Measurements from ENCODE around the gene WNT3. TPM values are rescaled to one million over a fixed set of nuclear protein-coding genes. Genes with fewer than 3 reads are reported as not detected.

Gene WNT3
- total RNA-seq, 1 donor from 2014 or later: 1.3 TPM

DNA sequence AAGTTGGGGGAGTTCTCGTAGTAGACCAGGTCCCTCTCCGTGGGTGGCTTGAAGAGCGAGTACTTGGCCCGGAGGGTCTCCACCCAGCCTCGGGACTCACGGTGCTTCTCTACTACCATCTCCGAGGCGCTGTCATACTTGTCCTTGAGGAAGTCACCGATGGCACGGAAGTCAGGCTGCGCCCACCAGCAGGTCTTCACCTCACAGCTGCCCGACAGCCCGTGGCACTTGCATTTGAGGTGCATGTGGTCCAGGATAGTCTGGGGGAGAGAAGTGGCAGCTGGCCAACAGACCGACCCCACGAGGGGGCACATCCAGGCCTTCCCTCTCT lies 50.0 kb downstream of the WNT3 start:
- TF ChIP-seq, protein P1, sequence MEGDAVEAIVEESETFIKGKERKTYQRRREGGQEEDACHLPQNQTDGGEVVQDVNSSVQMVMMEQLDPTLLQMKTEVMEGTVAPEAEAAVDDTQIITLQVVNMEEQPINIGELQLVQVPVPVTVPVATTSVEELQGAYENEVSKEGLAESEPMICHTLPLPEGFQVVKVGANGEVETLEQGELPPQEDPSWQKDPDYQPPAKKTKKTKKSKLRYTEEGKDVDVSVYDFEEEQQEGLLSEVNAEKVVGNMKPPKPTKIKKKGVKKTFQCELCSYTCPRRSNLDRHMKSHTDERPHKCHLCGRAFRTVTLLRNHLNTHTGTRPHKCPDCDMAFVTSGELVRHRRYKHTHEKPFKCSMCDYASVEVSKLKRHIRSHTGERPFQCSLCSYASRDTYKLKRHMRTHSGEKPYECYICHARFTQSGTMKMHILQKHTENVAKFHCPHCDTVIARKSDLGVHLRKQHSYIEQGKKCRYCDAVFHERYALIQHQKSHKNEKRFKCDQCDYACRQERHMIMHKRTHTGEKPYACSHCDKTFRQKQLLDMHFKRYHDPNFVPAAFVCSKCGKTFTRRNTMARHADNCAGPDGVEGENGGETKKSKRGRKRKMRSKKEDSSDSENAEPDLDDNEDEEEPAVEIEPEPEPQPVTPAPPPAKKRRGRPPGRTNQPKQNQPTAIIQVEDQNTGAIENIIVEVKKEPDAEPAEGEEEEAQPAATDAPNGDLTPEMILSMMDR (IDR thresholded peaks at IDR 0.05): no peak
- H3K9me3 Mint-ChIP-seq: no peaks in the 10 kb centered on the region
- ChIA-PET CTCF (no interaction called here), POLR2A (no interaction called here)
- H3K4me3 Mint-ChIP-seq: no peak overlapping the region
- DNase-seq: no peak
- peaks cover 2% of the 10 kb centered on the region for H3K36me3 Mint-ChIP-seq (ENCODE audit: low read depth)
- no peaks in the 10 kb centered on the region for H3K27me3 Mint-ChIP-seq
- H3K4me1 Mint-ChIP-seq: peaks cover 28% of the 10 kb centered on the region
- intact Hi-C loops (cut with micrococcal nuclease): no loop called here
- H3K27ac Mint-ChIP-seq: no peak overlapping the region
- ATAC-seq (ENCODE audit: low read depth): no peak

DNA sequence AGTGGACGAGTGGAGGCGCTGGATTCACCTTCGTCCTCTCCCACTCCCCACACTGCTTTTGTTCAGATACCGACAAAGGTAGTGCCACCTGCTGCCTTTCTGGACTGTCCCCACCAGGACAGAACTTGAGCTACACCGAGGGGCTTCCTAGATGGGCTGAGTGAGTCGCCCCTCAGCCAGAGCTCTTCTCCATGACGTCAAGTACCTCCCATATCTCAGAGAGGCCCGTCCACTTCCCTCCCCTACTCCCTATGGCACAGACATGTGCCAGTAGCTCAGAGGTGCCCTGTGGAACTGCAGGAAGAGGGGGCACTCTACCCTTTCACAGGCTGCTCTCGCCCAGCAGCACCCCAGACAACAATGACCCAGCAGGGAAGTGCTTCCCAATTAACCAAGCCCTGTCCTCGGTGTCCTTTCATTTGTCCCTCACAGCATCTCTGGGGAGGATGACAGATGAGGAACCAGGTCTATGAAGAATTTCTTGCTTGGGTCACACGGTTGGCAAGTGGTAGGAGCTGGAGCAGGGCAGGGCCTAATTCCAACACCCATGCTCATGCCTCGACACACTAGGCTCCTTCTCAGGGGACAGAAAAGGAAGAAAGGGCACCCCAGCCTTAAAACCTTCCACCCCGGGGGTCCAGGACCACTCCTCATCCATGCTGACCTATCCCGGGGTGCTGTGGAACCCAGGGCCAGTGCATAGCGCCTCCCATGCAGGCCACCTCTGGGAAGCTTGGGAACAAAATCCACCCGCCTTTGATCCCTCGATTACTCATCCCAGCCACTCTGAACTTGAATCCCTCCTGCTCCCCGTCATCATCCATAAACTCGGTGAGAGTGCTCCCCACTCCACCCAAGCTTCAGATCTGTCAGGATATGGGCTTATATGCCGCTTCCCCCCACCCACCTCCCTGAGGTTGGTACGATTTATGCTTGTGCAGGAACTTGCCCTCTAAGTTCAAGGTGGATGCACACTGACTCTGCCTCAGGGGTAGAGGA lies 51.7 kb downstream of the WNT3 start:
- TF ChIP-seq, protein P1 (IDR thresholded peaks at IDR 0.05): no peak
- peaks cover 15% of the 10 kb centered on the region for H3K4me1 Mint-ChIP-seq
- H3K27me3 Mint-ChIP-seq: no peaks in the 10 kb centered on the region
- intact Hi-C loops (cut with micrococcal nuclease): no loop called here
- ChIA-PET CTCF (no interaction called here), POLR2A (no interaction called here)
- H3K4me3 Mint-ChIP-seq: no peak overlapping the region
- no peak overlapping the region for H3K27ac Mint-ChIP-seq
- H3K9me3 Mint-ChIP-seq: no peaks in the 10 kb centered on the region
- DNase-seq: no peak
- no peak for ATAC-seq (ENCODE audit: low read depth)
- peaks cover 2% of the 10 kb centered on the region for H3K36me3 Mint-ChIP-seq (ENCODE audit: low read depth)

DNA sequence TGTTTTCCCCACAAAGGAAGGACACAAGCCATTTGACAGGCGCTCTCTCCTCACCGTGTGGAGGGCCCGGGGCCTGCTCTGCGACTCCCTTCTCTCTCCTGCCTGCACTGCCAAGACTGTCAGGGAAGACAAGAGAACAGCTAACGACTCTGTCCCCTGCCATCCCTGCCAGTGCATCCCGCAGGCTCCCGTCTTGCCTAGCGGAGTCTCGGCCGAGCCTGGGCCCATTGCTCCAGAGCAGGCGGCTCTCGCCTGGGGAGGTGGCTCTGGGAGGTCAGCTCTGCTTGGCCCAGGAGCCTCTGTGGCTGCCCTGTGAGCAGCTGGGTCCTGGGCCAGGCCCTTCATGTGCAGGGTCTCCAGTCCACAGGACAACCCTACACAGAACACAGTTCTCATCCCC lies 53.0 kb downstream of the WNT3 start:
- no peak for DNase-seq
- intact Hi-C loops (cut with micrococcal nuclease): no loop called here
- H3K9me3 Mint-ChIP-seq: no peaks in the 10 kb centered on the region
- no peak for ATAC-seq (ENCODE audit: low read depth)
- peaks cover 2% of the 10 kb centered on the region for H3K36me3 Mint-ChIP-seq (ENCODE audit: low read depth)
- CTCF ChIA-PET: no interaction called here
- H3K27me3 Mint-ChIP-seq: no peaks in the 10 kb centered on the region
- H3K4me3 Mint-ChIP-seq: no peak overlapping the region
- H3K4me1 Mint-ChIP-seq: peaks cover 11% of the 10 kb centered on the region
- POLR2A ChIA-PET: no interaction called here
- TF ChIP-seq, protein P1 (IDR thresholded peaks at IDR 0.05): no peak
- no peak overlapping the region for H3K27ac Mint-ChIP-seq

DNA sequence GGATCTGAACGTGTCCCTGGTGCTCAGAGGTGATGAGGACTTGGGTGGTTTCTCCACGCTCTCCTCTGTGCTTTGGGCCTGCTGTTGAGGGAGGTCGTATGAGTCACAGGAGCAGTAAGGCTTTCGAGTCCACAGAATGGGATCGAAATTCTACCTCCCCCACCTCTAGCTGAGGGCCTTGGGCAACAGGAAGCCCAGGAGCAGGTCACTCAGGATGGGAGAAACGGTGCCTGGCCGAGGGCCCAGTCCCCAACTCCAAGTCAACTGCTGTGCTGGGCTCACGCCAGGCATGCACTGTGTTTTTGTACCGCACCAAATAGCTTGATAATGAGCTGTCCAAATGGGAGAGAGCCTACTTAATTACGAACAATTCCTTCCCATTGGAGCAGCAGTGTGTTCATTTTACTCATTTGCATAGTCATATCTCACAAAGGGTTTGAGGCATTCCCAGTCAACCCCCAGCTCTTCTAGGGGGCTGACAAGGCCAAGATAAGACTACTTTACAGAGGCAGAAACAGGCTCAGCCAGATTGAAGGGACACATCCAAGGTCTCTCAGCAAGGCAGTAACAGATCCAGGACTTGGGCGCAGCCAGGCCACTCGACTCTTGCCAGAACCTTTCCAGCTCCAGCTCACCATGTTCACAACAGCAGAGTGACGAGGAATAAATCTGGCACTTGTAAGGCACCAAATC lies 53.6 kb downstream of the WNT3 start:
- ChIA-PET CTCF (no interaction called here), POLR2A (no interaction called here)
- intact Hi-C loops (cut with micrococcal nuclease): no loop called here
- DNase-seq: no peak
- Mint-ChIP-seq H3K4me3 (no peak overlapping the region), H3K36me3 (ENCODE audit: low read depth) (peaks cover 2% of the 10 kb centered on the region), H3K4me1 (peaks cover 5% of the 10 kb centered on the region), H3K27me3 (no peaks in the 10 kb centered on the region), H3K27ac (no peak overlapping the region), H3K9me3 (no peaks in the 10 kb centered on the region)
- ATAC-seq (ENCODE audit: low read depth): no peak
- TF ChIP-seq, protein P1 (IDR thresholded peaks at IDR 0.05): no peak

DNA sequence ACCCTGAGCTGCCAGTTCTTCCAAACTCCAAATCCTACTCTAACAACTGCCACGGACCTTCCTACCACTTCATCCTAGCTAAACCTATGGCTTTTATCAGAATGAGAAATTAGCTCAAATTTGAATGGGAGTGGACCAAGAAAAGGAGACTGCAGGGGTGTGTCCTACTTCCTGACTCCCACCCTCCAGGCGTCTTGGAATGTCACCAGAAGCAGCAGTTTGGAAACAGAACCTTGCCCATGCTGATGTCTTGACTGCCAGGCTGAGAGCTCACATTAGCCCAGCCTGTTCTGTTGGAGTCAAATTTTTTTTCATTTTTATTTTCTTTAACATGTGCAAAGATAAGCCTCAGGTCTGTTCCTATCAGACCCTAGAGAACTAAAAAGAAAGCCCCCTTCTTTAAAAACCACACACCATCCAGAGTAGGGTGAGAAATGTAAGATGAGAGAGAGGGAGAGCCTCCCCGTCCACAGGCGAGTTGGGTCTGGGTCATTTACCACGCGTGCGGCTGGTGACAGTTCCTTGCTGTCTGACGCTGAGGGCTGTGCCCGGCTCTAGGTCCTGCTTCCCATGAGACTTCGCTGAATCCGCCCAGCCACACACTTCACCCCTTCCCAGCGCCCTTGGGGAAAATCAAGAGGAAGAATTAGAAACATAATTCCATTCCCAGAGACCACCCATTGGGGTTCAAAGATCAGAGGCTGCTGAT lies 54.3 kb downstream of the WNT3 start:
- no peaks in the 10 kb centered on the region for H3K4me1 Mint-ChIP-seq
- H3K27ac Mint-ChIP-seq: no peak overlapping the region
- TF ChIP-seq, protein P1 (IDR thresholded peaks at IDR 0.05): no peak
- ChIA-PET CTCF (no interaction called here), POLR2A (interaction anchor here (0.5 to 0.6 kb wide), 2 partner anchors 25 to 561 kb away, joined by 7 read pairs; no protein-coding TSS in a partner anchor)
- DNase-seq (no peak), ATAC-seq (ENCODE audit: low read depth) (no peak)
- H3K36me3 Mint-ChIP-seq (ENCODE audit: low read depth): peaks cover 9% of the 10 kb centered on the region
- H3K4me3 Mint-ChIP-seq: no peak overlapping the region
- H3K9me3 Mint-ChIP-seq: no peaks in the 10 kb centered on the region
- intact Hi-C loops (cut with micrococcal nuclease): no loop called here
- H3K27me3 Mint-ChIP-seq: no peaks in the 10 kb centered on the region
